Measurements from ENCODE around the gene TBC1D1.

TBC1D1 gene

DNA sequence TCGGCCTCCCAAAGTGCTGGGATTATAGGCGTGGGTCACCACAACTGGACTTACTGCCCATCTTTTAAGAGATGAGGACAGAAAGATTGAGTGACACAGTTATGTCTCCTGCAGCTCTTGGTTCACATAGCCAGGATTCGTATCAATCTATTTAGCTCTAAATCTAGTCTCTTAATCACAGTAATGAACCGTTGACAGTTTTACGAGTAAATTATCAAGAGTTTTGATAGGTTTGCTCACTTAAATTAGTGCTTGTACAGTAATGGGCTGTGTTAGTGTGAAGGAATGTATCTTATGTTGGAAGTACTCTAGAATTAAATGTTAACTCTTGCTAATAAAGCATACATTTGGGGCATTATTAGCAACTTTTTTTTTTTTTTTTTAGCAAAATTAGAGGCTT is 175.0 kb downstream of the TBC1D1 start:
- no peaks in the 10 kb centered on the region for H3K27me3 ChIP-seq (replicated peaks; ENCODE audit: control insufficient read depth, insufficient read depth, low read length)
- DNase-seq (ENCODE audit: low read depth): no peak
- no peak overlapping the region for H3K9ac ChIP-seq (ENCODE audit: low read length)
- no peaks in the 10 kb centered on the region for H3K36me3 ChIP-seq (ENCODE audit: control insufficient read depth, insufficient read depth, low read length, severe bottlenecking)
- H3K4me3 ChIP-seq (ENCODE audit: low read length): no peak overlapping the region
- H3K9me3 ChIP-seq (ENCODE audit: control insufficient read depth, low read length): no peaks in the 10 kb centered on the region
- H3K4me1 ChIP-seq (ENCODE audit: control insufficient read depth, insufficient read depth, low read length): no peaks in the 10 kb centered on the region

- Histone ChIP-seq H3K36me3 (ENCODE audit: control insufficient read depth, insufficient read depth, low read length, severe bottlenecking) (no peaks in the 10 kb centered on the region), H3K27me3 (replicated peaks; ENCODE audit: control insufficient read depth, insufficient read depth, low read length) (no peaks in the 10 kb centered on the region), H3K4me1 (ENCODE audit: control insufficient read depth, insufficient read depth, low read length) (peaks cover 12% of the 10 kb centered on the region), H3K9me3 (ENCODE audit: control insufficient read depth, low read length) (no peaks in the 10 kb centered on the region), H3K4me3 (ENCODE audit: low read length) (no peak overlapping the region), H3K9ac (ENCODE audit: low read length) (no peak overlapping the region)
- DNase-seq (ENCODE audit: low read depth): no peak
Observed at GRCh38 chr4:38067499-38067898, 176.6 kb downstream of the TBC1D1 start.

DNA sequence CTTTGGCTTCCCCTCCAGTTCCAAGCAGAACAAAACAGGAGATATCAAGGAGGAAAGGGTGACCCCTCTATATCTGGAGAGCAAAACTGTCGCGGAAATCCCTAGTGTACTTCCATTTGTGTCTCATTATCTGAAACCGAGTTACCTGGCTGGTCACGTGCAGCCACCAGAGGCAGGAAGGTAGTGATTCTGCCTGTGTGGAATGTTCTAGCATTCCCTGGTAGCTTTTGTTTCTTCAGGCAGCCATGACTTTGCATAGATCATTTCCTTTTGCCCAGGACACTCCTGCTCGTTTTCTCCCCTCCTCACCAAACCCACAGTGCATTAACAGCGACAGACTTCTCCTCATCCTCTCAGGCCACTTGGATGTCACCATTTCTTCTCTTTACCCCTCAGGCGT is 177.2 kb downstream of the TBC1D1 start:
- Histone ChIP-seq H3K36me3 (ENCODE audit: control insufficient read depth, insufficient read depth, low read length, severe bottlenecking) (no peaks in the 10 kb centered on the region), H3K4me1 (ENCODE audit: control insufficient read depth, insufficient read depth, low read length) (peaks cover 18% of the 10 kb centered on the region), H3K9ac (ENCODE audit: low read length) (no peak overlapping the region), H3K4me3 (ENCODE audit: low read length) (no peak overlapping the region), H3K9me3 (ENCODE audit: control insufficient read depth, low read length) (no peaks in the 10 kb centered on the region), H3K27me3 (replicated peaks; ENCODE audit: control insufficient read depth, insufficient read depth, low read length) (no peaks in the 10 kb centered on the region)
- DNase-seq (ENCODE audit: low read depth): no peak

GRCh38 chr4:38069271-38069760 is 178.4 kb downstream of the TBC1D1 start:
- H3K36me3 ChIP-seq (ENCODE audit: control insufficient read depth, insufficient read depth, low read length, severe bottlenecking): no peaks in the 10 kb centered on the region
- H3K9me3 ChIP-seq (ENCODE audit: control insufficient read depth, low read length): no peaks in the 10 kb centered on the region
- no peak for DNase-seq (ENCODE audit: low read depth)
- H3K9ac ChIP-seq (ENCODE audit: low read length): peak overlapping the region; percentile 9
- no peaks in the 10 kb centered on the region for H3K27me3 ChIP-seq (replicated peaks; ENCODE audit: control insufficient read depth, insufficient read depth, low read length)
- H3K4me1 ChIP-seq (ENCODE audit: control insufficient read depth, insufficient read depth, low read length): peaks cover 29% of the 10 kb centered on the region
- no peak overlapping the region for H3K4me3 ChIP-seq (ENCODE audit: low read length)

GRCh38 chr4:38071801-38072431 is 181.0 kb downstream of the TBC1D1 start:
- Histone ChIP-seq H3K9ac (ENCODE audit: low read length) (peak overlapping the region; percentile 32), H3K27me3 (replicated peaks; ENCODE audit: control insufficient read depth, insufficient read depth, low read length) (no peaks in the 10 kb centered on the region), H3K9me3 (ENCODE audit: control insufficient read depth, low read length) (no peaks in the 10 kb centered on the region), H3K4me3 (ENCODE audit: low read length) (peak overlapping the region; percentile 30), H3K4me1 (ENCODE audit: control insufficient read depth, insufficient read depth, low read length) (peaks cover 41% of the 10 kb centered on the region), H3K36me3 (ENCODE audit: control insufficient read depth, insufficient read depth, low read length, severe bottlenecking) (no peaks in the 10 kb centered on the region)
- DNase-seq (ENCODE audit: low read depth): peak; percentile 70

DNA sequence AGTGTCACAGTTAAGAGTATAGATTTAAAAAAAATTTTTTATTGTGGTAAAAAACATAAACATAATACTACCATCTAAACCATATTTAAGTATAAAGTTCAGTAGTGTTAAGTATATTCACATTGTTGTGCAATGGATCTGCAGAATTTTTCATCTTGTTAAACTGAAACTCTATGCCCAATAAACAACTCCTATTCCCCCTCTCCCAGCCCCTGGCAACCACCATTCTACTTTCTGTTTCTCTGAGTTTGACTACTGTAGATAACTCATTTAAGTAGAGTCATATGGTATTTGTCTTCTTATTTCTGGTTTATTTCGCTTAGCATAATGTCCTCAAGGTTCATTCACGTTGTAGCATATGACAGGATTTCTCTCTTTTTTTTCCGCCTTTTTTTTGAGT is 181.7 kb downstream of the TBC1D1 start:
- DNase-seq (ENCODE audit: low read depth): peak; percentile 73
- H3K27me3 ChIP-seq (replicated peaks; ENCODE audit: control insufficient read depth, insufficient read depth, low read length): no peaks in the 10 kb centered on the region
- H3K4me3 ChIP-seq (ENCODE audit: low read length): no peak overlapping the region
- H3K9ac ChIP-seq (ENCODE audit: low read length): peak overlapping the region; percentile 32
- H3K9me3 ChIP-seq (ENCODE audit: control insufficient read depth, low read length): no peaks in the 10 kb centered on the region
- H3K4me1 ChIP-seq (ENCODE audit: control insufficient read depth, insufficient read depth, low read length): peaks cover 41% of the 10 kb centered on the region
- H3K36me3 ChIP-seq (ENCODE audit: control insufficient read depth, insufficient read depth, low read length, severe bottlenecking): no peaks in the 10 kb centered on the region

- Histone ChIP-seq H3K4me3 (ENCODE audit: low read length) (no peak overlapping the region), H3K9ac (ENCODE audit: low read length) (no peak overlapping the region), H3K9me3 (ENCODE audit: control insufficient read depth, low read length) (no peaks in the 10 kb centered on the region), H3K36me3 (ENCODE audit: control insufficient read depth, insufficient read depth, low read length, severe bottlenecking) (no peaks in the 10 kb centered on the region), H3K27me3 (replicated peaks; ENCODE audit: control insufficient read depth, insufficient read depth, low read length) (no peaks in the 10 kb centered on the region), H3K4me1 (ENCODE audit: control insufficient read depth, insufficient read depth, low read length) (peaks cover 44% of the 10 kb centered on the region)
- no peak for DNase-seq (ENCODE audit: low read depth)
Observed at GRCh38 chr4:38073596-38074234, 182.8 kb downstream of the TBC1D1 start.

- Histone ChIP-seq H3K36me3 (ENCODE audit: control insufficient read depth, insufficient read depth, low read length, severe bottlenecking) (no peaks in the 10 kb centered on the region), H3K27me3 (replicated peaks; ENCODE audit: control insufficient read depth, insufficient read depth, low read length) (no peaks in the 10 kb centered on the region), H3K9ac (ENCODE audit: low read length) (peak overlapping the region; percentile 14), H3K9me3 (ENCODE audit: control insufficient read depth, low read length) (no peaks in the 10 kb centered on the region), H3K4me3 (ENCODE audit: low read length) (peak overlapping the region; percentile 61), H3K4me1 (ENCODE audit: control insufficient read depth, insufficient read depth, low read length) (peaks cover 51% of the 10 kb centered on the region)
- DNase-seq (ENCODE audit: low read depth): peak; percentile 70
Observed at GRCh38 chr4:38075370-38076152, 184.7 kb downstream of the TBC1D1 start.

DNA sequence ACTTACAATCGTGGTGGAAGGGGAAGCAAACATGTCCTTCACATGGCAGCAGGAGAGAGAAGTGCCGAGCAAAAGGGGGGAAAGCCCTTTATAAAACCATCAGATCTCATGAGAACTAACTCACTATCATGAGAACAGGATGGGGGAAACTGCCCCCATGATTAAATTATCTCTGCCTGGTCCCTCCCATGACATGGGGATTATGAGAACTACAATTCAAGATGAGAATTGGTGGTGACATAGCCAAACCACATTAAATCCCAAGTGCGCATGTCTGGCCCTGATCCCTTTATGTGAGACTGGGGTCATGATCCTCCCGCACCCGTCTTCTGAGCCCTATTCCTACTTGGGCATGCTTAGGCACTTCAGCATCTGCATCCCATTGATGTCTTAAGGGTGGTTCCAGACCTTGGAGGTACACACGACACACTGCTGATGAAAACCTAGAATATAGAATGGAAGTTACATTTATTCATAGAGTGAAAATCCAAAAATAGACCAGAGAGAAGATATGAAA is 185.3 kb downstream of the TBC1D1 start:
- Histone ChIP-seq H3K36me3 (ENCODE audit: control insufficient read depth, insufficient read depth, low read length, severe bottlenecking) (no peaks in the 10 kb centered on the region), H3K4me3 (ENCODE audit: low read length) (no peak overlapping the region), H3K4me1 (ENCODE audit: control insufficient read depth, insufficient read depth, low read length) (peaks cover 51% of the 10 kb centered on the region), H3K9me3 (ENCODE audit: control insufficient read depth, low read length) (no peaks in the 10 kb centered on the region), H3K9ac (ENCODE audit: low read length) (no peak overlapping the region), H3K27me3 (replicated peaks; ENCODE audit: control insufficient read depth, insufficient read depth, low read length) (no peaks in the 10 kb centered on the region)
- no peak for DNase-seq (ENCODE audit: low read depth)

- no peak for DNase-seq (ENCODE audit: low read depth)
- no peak overlapping the region for H3K9ac ChIP-seq (ENCODE audit: low read length)
- H3K4me3 ChIP-seq (ENCODE audit: low read length): no peak overlapping the region
- H3K27me3 ChIP-seq (replicated peaks; ENCODE audit: control insufficient read depth, insufficient read depth, low read length): no peaks in the 10 kb centered on the region
- H3K9me3 ChIP-seq (ENCODE audit: control insufficient read depth, low read length): no peaks in the 10 kb centered on the region
- H3K36me3 ChIP-seq (ENCODE audit: control insufficient read depth, insufficient read depth, low read length, severe bottlenecking): no peaks in the 10 kb centered on the region
- peaks cover 47% of the 10 kb centered on the region for H3K4me1 ChIP-seq (ENCODE audit: control insufficient read depth, insufficient read depth, low read length)
Observed at GRCh38 chr4:38077791-38078489, 187.1 kb downstream of the TBC1D1 start.
